ENCODE data around the gene GSX2. TPM values are rescaled to one million over a fixed set of nuclear protein-coding genes. Genes with fewer than 3 reads are reported as not detected.

The GSX2 gene
- total RNA-seq, 1 donor from 2014 or later, result not detected

DNA sequence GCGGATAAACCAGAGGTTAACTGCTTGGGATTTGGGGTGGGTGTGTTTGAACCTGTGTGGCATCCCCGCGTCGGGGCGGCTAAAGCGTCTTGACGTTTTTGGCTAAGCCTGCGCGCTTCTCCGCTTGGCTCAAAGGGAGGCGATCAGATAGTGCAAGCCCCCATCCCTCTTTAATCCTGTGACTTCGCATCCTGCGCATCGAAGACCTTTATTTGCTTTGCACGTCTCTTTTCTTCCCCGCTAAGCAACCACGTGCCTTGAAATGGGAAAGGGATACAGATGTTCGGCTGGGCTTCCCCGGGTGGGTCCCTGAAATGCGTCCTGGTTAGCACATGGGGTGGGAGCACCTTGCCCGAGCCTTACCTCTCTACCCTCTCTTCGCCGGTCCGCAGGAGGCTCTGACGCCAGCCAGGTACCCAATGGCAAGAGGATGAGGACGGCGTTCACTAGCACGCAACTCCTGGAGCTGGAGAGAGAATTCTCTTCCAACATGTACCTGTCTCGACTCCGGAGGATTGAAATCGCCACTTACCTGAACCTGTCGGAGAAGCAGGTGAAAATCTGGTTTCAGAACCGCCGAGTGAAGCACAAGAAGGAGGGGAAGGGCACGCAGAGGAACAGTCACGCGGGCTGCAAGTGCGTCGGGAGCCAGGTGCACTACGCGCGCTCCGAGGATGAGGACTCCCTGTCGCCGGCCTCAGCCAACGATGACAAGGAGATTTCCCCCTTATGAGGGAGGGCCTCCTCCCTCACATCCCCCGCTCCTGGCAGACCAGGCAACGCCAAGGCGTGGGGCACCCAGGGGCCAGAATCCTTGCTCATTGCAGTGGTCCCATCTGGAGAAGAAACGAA lies 1.5 kb downstream of the GSX2 start:
- H3K27me3 Mint-ChIP-seq (ENCODE audit: unreplicated experiment), result peaks cover 28% of the 10 kb centered on the region
- peaks cover 45% of the 10 kb centered on the region for H3K4me1 Mint-ChIP-seq (ENCODE audit: unreplicated experiment)
- no peak overlapping the region for H3K4me3 Mint-ChIP-seq (ENCODE audit: unreplicated experiment)
- no peaks in the 10 kb centered on the region for H3K36me3 Mint-ChIP-seq (ENCODE audit: low read depth, unreplicated experiment)
- DNase-seq (ENCODE audit: low spot score), result no peak
- TF ChIP-seq, protein P1, sequence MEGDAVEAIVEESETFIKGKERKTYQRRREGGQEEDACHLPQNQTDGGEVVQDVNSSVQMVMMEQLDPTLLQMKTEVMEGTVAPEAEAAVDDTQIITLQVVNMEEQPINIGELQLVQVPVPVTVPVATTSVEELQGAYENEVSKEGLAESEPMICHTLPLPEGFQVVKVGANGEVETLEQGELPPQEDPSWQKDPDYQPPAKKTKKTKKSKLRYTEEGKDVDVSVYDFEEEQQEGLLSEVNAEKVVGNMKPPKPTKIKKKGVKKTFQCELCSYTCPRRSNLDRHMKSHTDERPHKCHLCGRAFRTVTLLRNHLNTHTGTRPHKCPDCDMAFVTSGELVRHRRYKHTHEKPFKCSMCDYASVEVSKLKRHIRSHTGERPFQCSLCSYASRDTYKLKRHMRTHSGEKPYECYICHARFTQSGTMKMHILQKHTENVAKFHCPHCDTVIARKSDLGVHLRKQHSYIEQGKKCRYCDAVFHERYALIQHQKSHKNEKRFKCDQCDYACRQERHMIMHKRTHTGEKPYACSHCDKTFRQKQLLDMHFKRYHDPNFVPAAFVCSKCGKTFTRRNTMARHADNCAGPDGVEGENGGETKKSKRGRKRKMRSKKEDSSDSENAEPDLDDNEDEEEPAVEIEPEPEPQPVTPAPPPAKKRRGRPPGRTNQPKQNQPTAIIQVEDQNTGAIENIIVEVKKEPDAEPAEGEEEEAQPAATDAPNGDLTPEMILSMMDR (IDR thresholded peaks at IDR 0.05; ENCODE audit: unreplicated experiment), result no peak
- no peak overlapping the region for H3K27ac Mint-ChIP-seq (ENCODE audit: unreplicated experiment)
- no peaks in the 10 kb centered on the region for H3K9me3 Mint-ChIP-seq (ENCODE audit: unreplicated experiment)

GRCh38 chr4:54102531-54103106 lies 2.7 kb downstream of the GSX2 start:
- Mint-ChIP-seq H3K4me1 (ENCODE audit: unreplicated experiment) (peaks cover 47% of the 10 kb centered on the region), H3K36me3 (ENCODE audit: low read depth, unreplicated experiment) (no peaks in the 10 kb centered on the region), H3K4me3 (ENCODE audit: unreplicated experiment) (peak overlapping the region; percentile 65), H3K27me3 (ENCODE audit: unreplicated experiment) (peaks cover 27% of the 10 kb centered on the region), H3K27ac (ENCODE audit: unreplicated experiment) (peak overlapping the region; percentile 31), H3K9me3 (ENCODE audit: unreplicated experiment) (no peaks in the 10 kb centered on the region)
- TF ChIP-seq, protein P1 (IDR thresholded peaks at IDR 0.05; ENCODE audit: unreplicated experiment), result no peak
- no peak for DNase-seq (ENCODE audit: low spot score)

DNA sequence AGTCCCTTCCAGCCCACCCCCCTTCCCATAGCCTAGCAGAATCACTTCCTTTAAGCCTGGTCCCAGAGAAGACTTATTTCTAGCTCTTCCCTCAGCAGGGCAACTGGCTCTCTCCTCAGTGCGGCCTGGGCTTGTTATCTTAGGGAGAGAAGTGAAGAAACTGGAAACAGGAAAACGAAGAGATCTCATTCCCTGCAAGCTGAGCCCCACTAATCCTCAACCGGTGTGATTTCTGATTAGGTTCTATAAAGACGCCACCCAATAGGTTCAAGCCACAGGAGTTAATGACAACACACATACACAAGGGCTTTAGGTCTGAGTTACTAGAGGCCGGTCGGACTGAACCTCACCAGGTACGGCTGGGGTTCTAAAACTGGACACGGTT lies 3.2 kb downstream of the GSX2 start:
- Mint-ChIP-seq H3K4me3 (ENCODE audit: unreplicated experiment) (peak overlapping the region; percentile 65), H3K36me3 (ENCODE audit: low read depth, unreplicated experiment) (no peaks in the 10 kb centered on the region), H3K27ac (ENCODE audit: unreplicated experiment) (peak overlapping the region; percentile 31), H3K4me1 (ENCODE audit: unreplicated experiment) (peaks cover 51% of the 10 kb centered on the region), H3K27me3 (ENCODE audit: unreplicated experiment) (peaks cover 30% of the 10 kb centered on the region), H3K9me3 (ENCODE audit: unreplicated experiment) (no peaks in the 10 kb centered on the region)
- TF ChIP-seq, protein P1 (IDR thresholded peaks at IDR 0.05; ENCODE audit: unreplicated experiment), result no peak
- no peak for DNase-seq (ENCODE audit: low spot score)

DNA sequence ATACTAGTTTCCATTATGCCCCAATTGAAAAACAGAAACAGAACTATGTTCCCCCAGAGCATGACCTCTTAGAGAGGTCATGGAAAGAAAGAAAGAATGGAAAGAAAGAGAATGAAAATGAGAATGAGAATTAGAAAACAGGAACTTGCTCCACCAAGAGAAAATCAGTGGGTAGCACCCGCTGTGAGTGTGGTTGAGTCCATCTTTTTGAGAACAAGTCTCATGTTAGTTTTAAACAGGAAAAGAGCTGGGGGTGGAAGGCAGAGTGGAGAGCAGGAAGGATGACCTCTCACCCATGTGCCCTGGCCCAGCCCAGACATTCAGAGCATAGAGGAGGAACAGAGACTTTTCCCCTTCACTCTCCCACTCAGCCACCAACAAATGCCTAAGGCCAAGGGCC lies 4.9 kb downstream of the GSX2 start:
- Mint-ChIP-seq H3K4me1 (ENCODE audit: unreplicated experiment) (peaks cover 55% of the 10 kb centered on the region), H3K27ac (ENCODE audit: unreplicated experiment) (no peak overlapping the region)

More for the DNA sequence above, 4.9 kb downstream of the GSX2 start:
- no peak for DNase-seq (ENCODE audit: low spot score)
- H3K9me3 Mint-ChIP-seq (ENCODE audit: unreplicated experiment), result no peaks in the 10 kb centered on the region
- H3K4me3 Mint-ChIP-seq (ENCODE audit: unreplicated experiment), result no peak overlapping the region
- H3K36me3 Mint-ChIP-seq (ENCODE audit: low read depth, unreplicated experiment), result no peaks in the 10 kb centered on the region
- peaks cover 22% of the 10 kb centered on the region for H3K27me3 Mint-ChIP-seq (ENCODE audit: unreplicated experiment)
- TF ChIP-seq, protein P1 (IDR thresholded peaks at IDR 0.05; ENCODE audit: unreplicated experiment), result no peak
